Endothelial cell (in vitro differentiated cells): Measurements from ENCODE around the gene HDAC9. TPM values are rescaled to one million over a fixed set of nuclear protein-coding genes. Genes with fewer than 3 reads are reported as not detected.

Source experiments
- DNase-seq: peaks from one replicate; pipeline ENCODE4 v3.0.0; 2021; ENCODE audit warnings: low spot score
- H3K27ac Mint-ChIP-seq: one replicate; pipeline ENCODE4 v1.8.0; 2021; ENCODE audit warnings: mixed read lengths, inconsistent platforms; ENCODE audit not compliant: unreplicated experiment
- H3K27me3 Mint-ChIP-seq: one replicate; pipeline ENCODE4 v1.8.0; 2021; ENCODE audit warnings: mild to moderate bottlenecking, moderate library complexity, mixed read lengths, inconsistent platforms; ENCODE audit not compliant: unreplicated experiment
- H3K36me3 Mint-ChIP-seq: one replicate; pipeline ENCODE4 v1.8.0; 2021; ENCODE audit warnings: mild to moderate bottlenecking, low read depth, mixed read lengths, inconsistent platforms; ENCODE audit not compliant: unreplicated experiment
- H3K4me1 Mint-ChIP-seq: one replicate; pipeline ENCODE4 v1.8.0; 2021; ENCODE audit warnings: mild to moderate bottlenecking, mixed read lengths, inconsistent platforms; ENCODE audit not compliant: unreplicated experiment
- H3K4me3 Mint-ChIP-seq: one replicate; pipeline ENCODE4 v1.8.0; 2021; ENCODE audit warnings: mild to moderate bottlenecking, mixed read lengths, inconsistent platforms; ENCODE audit not compliant: unreplicated experiment
- H3K9me3 Mint-ChIP-seq: one replicate; pipeline ENCODE4 v1.8.0; 2021; ENCODE audit warnings: mixed read lengths, inconsistent platforms; ENCODE audit not compliant: unreplicated experiment
- CTCF ChIP-seq: fragments of 200-600 bp; sonication (generic); IDR thresholded peaks from one replicate; pipeline ENCODE4 v1.5.0; 2021; ENCODE audit warnings: antibody characterized with exemption; ENCODE audit not compliant: unreplicated experiment
- total RNA-seq: library from RNA; stranded (reverse); fragmentation: NEBNext Ultra II Directional; extraction: Animal tissue kit (Norgen Biotek cat#: 25700); gene quantifications from one replicate; pipeline ENCODE4 v1.2.1, GENCODE V29; 2021; ENCODE audit not compliant: unreplicated experiment

Gene HDAC9
- total RNA-seq, 1 donor from 2014 or later, result 1.2 TPM

GRCh38 chr7:18996583-18996982 lies 501.0 kb downstream of the HDAC9 start:
- Mint-ChIP-seq H3K27ac (no peak overlapping the region), H3K4me1 (no peaks in the 10 kb centered on the region), H3K9me3 (no peaks in the 10 kb centered on the region), H3K4me3 (no peak overlapping the region), H3K36me3 (no peaks in the 10 kb centered on the region), H3K27me3 (no peaks in the 10 kb centered on the region)
- TF ChIP-seq CTCF, result no peak
- no peak for DNase-seq

GRCh38 chr7:18997477-18998150 lies 502.1 kb downstream of the HDAC9 start:
- H3K36me3 Mint-ChIP-seq, result no peaks in the 10 kb centered on the region
- no peak overlapping the region for H3K4me3 Mint-ChIP-seq
- DNase-seq, result no peak
- H3K27ac Mint-ChIP-seq, result no peak overlapping the region
- no peaks in the 10 kb centered on the region for H3K27me3 Mint-ChIP-seq
- H3K4me1 Mint-ChIP-seq, result no peaks in the 10 kb centered on the region
- no peaks in the 10 kb centered on the region for H3K9me3 Mint-ChIP-seq
- TF ChIP-seq CTCF, result no peak

GRCh38 chr7:19000410-19000809 lies 504.9 kb downstream of the HDAC9 start:
- TF ChIP-seq CTCF, result no peak
- DNase-seq, result no peak
- Mint-ChIP-seq H3K36me3 (no peaks in the 10 kb centered on the region), H3K27ac (no peak overlapping the region), H3K27me3 (no peaks in the 10 kb centered on the region), H3K4me3 (no peak overlapping the region), H3K9me3 (no peaks in the 10 kb centered on the region), H3K4me1 (no peaks in the 10 kb centered on the region)

- Mint-ChIP-seq H3K27ac (no peak overlapping the region), H3K9me3 (no peaks in the 10 kb centered on the region), H3K4me1 (no peaks in the 10 kb centered on the region), H3K36me3 (no peaks in the 10 kb centered on the region), H3K27me3 (no peaks in the 10 kb centered on the region), H3K4me3 (no peak overlapping the region)
- TF ChIP-seq CTCF, result no peak
- no peak for DNase-seq
Observed at GRCh38 chr7:19001854-19002253, 506.3 kb downstream of the HDAC9 start.

GRCh38 chr7:19009241-19009935 lies 513.8 kb downstream of the HDAC9 start:
- Mint-ChIP-seq H3K27me3 (peaks cover 1% of the 10 kb centered on the region), H3K36me3 (no peaks in the 10 kb centered on the region), H3K9me3 (no peaks in the 10 kb centered on the region), H3K27ac (no peak overlapping the region), H3K4me1 (no peaks in the 10 kb centered on the region), H3K4me3 (no peak overlapping the region)
- DNase-seq, result no peak
- no peak for TF ChIP-seq CTCF
